HepG2 (cell line): ENCODE measurements around the gene EFS. TPM values are rescaled to one million over a fixed set of nuclear protein-coding genes. Genes with fewer than 3 reads are reported as not detected.

ENCODE experiments used
- BCL6 ChIP-seq: IDR thresholded peaks from 2 replicates; pipeline ENCODE4 v1.6.1; 2016; ENCODE audit warnings: missing genetic modification reagents, missing compliant biosample characterization
- BHLHE40 ChIP-seq: IDR thresholded peaks from 2 replicates; pipeline ENCODE4 v1.6.1; 2011; ENCODE audit warnings: low read length, improper control_type of control experiment
- EED ChIP-seq: sonication (generic); formaldehyde crosslinking; IDR thresholded peaks from 2 replicates; pipeline ENCODE4 v1.5.0; 2020; ENCODE audit warnings: mild to moderate bottlenecking, missing genetic modification reagents
- HIVEP1 ChIP-seq: sonication (generic); formaldehyde crosslinking; IDR thresholded peaks from 2 replicates; pipeline ENCODE4 v1.4.0; 2020; ENCODE audit warnings: mild to moderate bottlenecking, missing genetic modification reagents
- MYC ChIP-seq: sonication (generic); formaldehyde crosslinking; IDR thresholded peaks from 2 replicates; pipeline ENCODE4 v1.9.0; 2021; ENCODE audit warnings: missing genetic modification reagents, borderline replicate concordance
- NCOA2 ChIP-seq: sonication (generic); formaldehyde crosslinking; IDR thresholded peaks from 2 replicates; pipeline ENCODE4 v1.8.0; 2022; ENCODE audit warnings: inconsistent platforms
- SIX1 ChIP-seq: sonication (generic); formaldehyde crosslinking; IDR thresholded peaks from 2 replicates; pipeline ENCODE4 v1.4.0; 2020; ENCODE audit warnings: missing genetic modification reagents, borderline replicate concordance
- SP1 ChIP-seq, 2 experiments: fragments of 450-650 bp in 1 of 2; sonication (generic) in 1 of 2; formaldehyde crosslinking in 1 of 2; IDR thresholded peaks; 2 replicates each; pipeline versions ENCODE4 v1.4.0 to v1.6.1; 2016 to 2020; ENCODE audit warnings: missing genetic modification reagents in 1 of 2
- TP53 ChIP-seq: sonication (generic); formaldehyde crosslinking; conservative IDR thresholded peaks from 2 replicates; pipeline ENCODE4 v1.4.0; 2020; ENCODE audit warnings: missing genetic modification reagents
- U2AF1 ChIP-seq: fragments of 200-400 bp; formaldehyde crosslinking; optimal IDR thresholded peaks from 2 replicates; pipeline ENCODE3; 2017; ENCODE audit warnings: mild to moderate bottlenecking, low read depth, low read length
- ZFP36L2 ChIP-seq: sonication (generic); formaldehyde crosslinking; IDR thresholded peaks from 2 replicates; pipeline ENCODE4 v1.4.0; 2020; ENCODE audit warnings: missing genetic modification reagents
- polyA plus RNA-seq, 8 experiments: library from polyadenylated mRNA; depleted of rRNA in 3 of 8; stranded (reverse) in 7 of 8; unstranded in 1 of 8; fragments of >200 nt; fragmentation: Illumina TruSeq in 4 of 8; extraction: Trizol in 4 of 8; gene quantifications; 2 replicates each; pipeline versions ENCODE4 v1.2.1 to v1.2.3, GENCODE V29; 2011 to 2016; ENCODE audit warnings: low read depth in 4 of 8, missing spikeins in 1 of 8, mixed read lengths in 1 of 8; ENCODE audit not compliant: insufficient read depth in 1 of 8
- total RNA-seq, 5 experiments: library from RNA; depleted of rRNA; stranded (reverse); fragments of >200 nt; fragmentation: Illumina TruSeq; extraction: Trizol; gene quantifications; 2 replicates each; pipeline ENCODE4 v1.2.3, GENCODE V29; 2016; ENCODE audit warnings: low read depth in 1 of 5
- TF ChIP-seq, protein P1 (sequence below): sonication (generic); formaldehyde crosslinking; IDR thresholded peaks from 2 replicates; pipeline ENCODE4 v1.4.0; 2020; ENCODE audit warnings: missing genetic modification reagents, borderline replicate concordance
- TF ChIP-seq, protein P2 (sequence below): sonication (generic); formaldehyde crosslinking; IDR thresholded peaks from 2 replicates; pipeline ENCODE4 v1.5.0; 2020; ENCODE audit warnings: mild to moderate bottlenecking, missing genetic modification reagents, borderline replicate concordance
- TF ChIP-seq, protein P3 (sequence below): sonication (generic); formaldehyde crosslinking; IDR thresholded peaks from 2 replicates; pipeline ENCODE4 v1.5.1; 2020; ENCODE audit warnings: mild to moderate bottlenecking, missing genetic modification reagents, moderate library complexity

The EFS gene
- total and polyA plus RNA-seq, 2 of the 13 experiments (the other 11 are each of a cell fraction or from before 2014, with no cell fraction given): not detected

DNA sequence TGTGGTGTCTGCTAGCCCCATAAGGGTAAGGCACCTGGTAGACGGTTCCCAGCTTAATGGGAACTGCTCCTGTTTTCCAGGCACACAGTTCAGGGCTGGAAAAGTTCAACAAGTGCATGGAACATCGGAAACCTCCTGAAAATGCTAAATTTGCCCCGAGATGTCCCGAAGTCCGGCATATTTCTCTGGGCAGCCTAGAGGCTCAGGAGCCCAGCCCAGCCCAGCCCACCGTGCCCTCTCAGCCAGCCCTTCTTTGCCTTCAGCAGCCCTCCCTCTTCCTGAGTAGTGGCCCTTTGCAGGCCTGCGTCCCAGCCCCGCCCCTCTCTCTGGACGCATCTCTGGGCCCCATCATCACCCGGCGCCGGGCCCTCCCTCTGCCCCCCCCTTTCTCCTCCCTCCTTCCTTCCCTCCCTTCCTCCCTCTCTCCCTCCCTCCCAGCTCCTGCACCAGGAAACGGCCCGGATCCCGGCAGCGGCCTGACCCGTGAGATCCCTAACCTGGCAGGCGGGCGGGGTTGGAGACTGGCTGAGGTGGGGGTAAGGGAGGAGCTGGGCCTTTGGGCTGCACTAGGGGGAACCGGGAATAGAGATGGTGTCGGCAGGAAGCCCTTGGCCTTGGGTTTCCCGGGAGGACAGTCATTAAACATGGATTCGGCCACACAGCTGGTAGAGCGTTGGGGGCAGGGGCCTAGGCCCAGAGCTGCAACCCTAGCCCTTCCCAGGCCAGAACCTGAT lies 58.4 kb downstream of the EFS start, which contains the start of gene BCL2L2 (continued):
- TF ChIP-seq, protein P1, sequence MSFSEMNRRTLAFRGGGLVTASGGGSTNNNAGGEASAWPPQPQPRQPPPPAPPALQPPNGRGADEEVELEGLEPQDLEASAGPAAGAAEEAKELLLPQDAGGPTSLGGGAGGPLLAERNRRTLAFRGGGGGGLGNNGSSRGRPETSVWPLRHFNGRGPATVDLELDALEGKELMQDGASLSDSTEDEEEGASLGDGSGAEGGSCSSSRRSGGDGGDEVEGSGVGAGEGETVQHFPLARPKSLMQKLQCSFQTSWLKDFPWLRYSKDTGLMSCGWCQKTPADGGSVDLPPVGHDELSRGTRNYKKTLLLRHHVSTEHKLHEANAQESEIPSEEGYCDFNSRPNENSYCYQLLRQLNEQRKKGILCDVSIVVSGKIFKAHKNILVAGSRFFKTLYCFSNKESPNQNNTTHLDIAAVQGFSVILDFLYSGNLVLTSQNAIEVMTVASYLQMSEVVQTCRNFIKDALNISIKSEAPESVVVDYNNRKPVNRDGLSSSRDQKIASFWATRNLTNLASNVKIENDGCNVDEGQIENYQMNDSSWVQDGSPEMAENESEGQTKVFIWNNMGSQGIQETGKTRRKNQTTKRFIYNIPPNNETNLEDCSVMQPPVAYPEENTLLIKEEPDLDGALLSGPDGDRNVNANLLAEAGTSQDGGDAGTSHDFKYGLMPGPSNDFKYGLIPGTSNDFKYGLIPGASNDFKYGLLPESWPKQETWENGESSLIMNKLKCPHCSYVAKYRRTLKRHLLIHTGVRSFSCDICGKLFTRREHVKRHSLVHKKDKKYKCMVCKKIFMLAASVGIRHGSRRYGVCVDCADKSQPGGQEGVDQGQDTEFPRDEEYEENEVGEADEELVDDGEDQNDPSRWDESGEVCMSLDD (CRISPR knock-in tag): peak; percentile 54; the same call in 1 of the 2 replicates
- peak; percentile 53; the same call in 1 of the 2 replicates for TF ChIP-seq MYC (CRISPR knock-in tag)
- TF ChIP-seq, protein P2, sequence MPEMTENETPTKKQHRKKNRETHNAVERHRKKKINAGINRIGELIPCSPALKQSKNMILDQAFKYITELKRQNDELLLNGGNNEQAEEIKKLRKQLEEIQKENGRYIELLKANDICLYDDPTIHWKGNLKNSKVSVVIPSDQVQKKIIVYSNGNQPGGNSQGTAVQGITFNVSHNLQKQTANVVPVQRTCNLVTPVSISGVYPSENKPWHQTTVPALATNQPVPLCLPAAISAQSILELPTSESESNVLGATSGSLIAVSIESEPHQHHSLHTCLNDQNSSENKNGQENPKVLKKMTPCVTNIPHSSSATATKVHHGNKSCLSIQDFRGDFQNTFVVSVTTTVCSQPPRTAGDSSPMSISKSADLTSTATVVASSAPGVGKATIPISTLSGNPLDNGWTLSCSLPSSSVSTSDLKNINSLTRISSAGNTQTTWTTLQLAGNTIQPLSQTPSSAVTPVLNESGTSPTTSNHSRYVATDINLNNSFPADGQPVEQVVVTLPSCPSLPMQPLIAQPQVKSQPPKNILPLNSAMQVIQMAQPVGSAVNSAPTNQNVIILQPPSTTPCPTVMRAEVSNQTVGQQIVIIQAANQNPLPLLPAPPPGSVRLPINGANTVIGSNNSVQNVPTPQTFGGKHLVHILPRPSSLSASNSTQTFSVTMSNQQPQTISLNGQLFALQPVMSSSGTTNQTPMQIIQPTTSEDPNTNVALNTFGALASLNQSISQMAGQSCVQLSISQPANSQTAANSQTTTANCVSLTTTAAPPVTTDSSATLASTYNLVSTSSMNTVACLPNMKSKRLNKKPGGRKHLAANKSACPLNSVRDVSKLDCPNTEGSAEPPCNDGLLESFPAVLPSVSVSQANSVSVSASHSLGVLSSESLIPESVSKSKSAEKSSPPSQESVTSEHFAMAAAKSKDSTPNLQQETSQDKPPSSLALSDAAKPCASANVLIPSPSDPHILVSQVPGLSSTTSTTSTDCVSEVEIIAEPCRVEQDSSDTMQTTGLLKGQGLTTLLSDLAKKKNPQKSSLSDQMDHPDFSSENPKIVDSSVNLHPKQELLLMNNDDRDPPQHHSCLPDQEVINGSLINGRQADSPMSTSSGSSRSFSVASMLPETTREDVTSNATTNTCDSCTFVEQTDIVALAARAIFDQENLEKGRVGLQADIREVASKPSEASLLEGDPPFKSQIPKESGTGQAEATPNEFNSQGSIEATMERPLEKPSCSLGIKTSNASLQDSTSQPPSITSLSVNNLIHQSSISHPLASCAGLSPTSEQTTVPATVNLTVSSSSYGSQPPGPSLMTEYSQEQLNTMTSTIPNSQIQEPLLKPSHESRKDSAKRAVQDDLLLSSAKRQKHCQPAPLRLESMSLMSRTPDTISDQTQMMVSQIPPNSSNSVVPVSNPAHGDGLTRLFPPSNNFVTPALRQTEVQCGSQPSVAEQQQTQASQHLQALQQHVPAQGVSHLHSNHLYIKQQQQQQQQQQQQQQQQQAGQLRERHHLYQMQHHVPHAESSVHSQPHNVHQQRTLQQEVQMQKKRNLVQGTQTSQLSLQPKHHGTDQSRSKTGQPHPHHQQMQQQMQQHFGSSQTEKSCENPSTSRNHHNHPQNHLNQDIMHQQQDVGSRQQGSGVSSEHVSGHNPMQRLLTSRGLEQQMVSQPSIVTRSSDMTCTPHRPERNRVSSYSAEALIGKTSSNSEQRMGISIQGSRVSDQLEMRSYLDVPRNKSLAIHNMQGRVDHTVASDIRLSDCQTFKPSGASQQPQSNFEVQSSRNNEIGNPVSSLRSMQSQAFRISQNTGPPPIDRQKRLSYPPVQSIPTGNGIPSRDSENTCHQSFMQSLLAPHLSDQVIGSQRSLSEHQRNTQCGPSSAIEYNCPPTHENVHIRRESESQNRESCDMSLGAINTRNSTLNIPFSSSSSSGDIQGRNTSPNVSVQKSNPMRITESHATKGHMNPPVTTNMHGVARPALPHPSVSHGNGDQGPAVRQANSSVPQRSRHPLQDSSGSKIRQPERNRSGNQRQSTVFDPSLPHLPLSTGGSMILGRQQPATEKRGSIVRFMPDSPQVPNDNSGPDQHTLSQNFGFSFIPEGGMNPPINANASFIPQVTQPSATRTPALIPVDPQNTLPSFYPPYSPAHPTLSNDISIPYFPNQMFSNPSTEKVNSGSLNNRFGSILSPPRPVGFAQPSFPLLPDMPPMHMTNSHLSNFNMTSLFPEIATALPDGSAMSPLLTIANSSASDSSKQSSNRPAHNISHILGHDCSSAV: 0 out of 2 replicates have a peak, but pooled peaks have one; percentile 92
- peak; percentile 23; the same call in 1 of the 2 replicates for TF ChIP-seq BCL6 (CRISPR knock-in tag)
- peak; percentile 71 for TF ChIP-seq NCOA2 (CRISPR knock-in tag)
- TF ChIP-seq SIX1 (CRISPR knock-in tag): no peak; the same call in none of the 2 replicates
- TF ChIP-seq ZFP36L2: 0 out of 2 replicates have a peak, but pooled peaks have one; percentile 69
- no peak; the same call in 1 of the 2 replicates for TF ChIP-seq SP1 (IDR thresholded peaks at IDR 0.05)
- peak; percentile 97 for TF ChIP-seq SP1 (CRISPR knock-in tag; IDR thresholded peaks at IDR 0.05)
- TF ChIP-seq HIVEP1 (CRISPR knock-in tag): peak; percentile 97
- TF ChIP-seq, protein P3, sequence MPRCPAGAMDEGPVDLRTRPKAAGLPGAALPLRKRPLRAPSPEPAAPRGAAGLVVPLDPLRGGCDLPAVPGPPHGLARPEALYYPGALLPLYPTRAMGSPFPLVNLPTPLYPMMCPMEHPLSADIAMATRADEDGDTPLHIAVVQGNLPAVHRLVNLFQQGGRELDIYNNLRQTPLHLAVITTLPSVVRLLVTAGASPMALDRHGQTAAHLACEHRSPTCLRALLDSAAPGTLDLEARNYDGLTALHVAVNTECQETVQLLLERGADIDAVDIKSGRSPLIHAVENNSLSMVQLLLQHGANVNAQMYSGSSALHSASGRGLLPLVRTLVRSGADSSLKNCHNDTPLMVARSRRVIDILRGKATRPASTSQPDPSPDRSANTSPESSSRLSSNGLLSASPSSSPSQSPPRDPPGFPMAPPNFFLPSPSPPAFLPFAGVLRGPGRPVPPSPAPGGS (CRISPR knock-in tag): peak; percentile 99
- TF ChIP-seq U2AF1: no peak
- TF ChIP-seq EED (CRISPR knock-in tag): peak; percentile 91
- TF ChIP-seq TP53 (CRISPR knock-in tag): peak; percentile 48; the same call in 1 of the 2 replicates
- TF ChIP-seq BHLHE40: no peak; the same call in 1 of the 2 replicates
